ENCODE data around the gene HLA-DQA1.

- no peak for TF ChIP-seq POLR2A (IDR thresholded peaks at IDR 0.05)
- TF ChIP-seq, protein P1, sequence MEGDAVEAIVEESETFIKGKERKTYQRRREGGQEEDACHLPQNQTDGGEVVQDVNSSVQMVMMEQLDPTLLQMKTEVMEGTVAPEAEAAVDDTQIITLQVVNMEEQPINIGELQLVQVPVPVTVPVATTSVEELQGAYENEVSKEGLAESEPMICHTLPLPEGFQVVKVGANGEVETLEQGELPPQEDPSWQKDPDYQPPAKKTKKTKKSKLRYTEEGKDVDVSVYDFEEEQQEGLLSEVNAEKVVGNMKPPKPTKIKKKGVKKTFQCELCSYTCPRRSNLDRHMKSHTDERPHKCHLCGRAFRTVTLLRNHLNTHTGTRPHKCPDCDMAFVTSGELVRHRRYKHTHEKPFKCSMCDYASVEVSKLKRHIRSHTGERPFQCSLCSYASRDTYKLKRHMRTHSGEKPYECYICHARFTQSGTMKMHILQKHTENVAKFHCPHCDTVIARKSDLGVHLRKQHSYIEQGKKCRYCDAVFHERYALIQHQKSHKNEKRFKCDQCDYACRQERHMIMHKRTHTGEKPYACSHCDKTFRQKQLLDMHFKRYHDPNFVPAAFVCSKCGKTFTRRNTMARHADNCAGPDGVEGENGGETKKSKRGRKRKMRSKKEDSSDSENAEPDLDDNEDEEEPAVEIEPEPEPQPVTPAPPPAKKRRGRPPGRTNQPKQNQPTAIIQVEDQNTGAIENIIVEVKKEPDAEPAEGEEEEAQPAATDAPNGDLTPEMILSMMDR (IDR thresholded peaks at IDR 0.05), result peak in 1 of 6 experiments; percentile 61
These were observed 28.8 kb upstream of the HLA-DQA1 start for GRCh38 chr6:32608362-32608761.
